Choroid plexus epithelial cell (primary cell): ENCODE measurements around the gene RBMS3.

Source experiments
- DNase-seq: peaks from one replicate; pipeline ENCODE4 v3.0.0-alpha.2; 2010; ENCODE audit warnings: low read depth
- H3K4me3 ChIP-seq: 2 replicates; pipeline ENCODE4 v1.5.1; 2011; ENCODE audit warnings: low read depth, mild to moderate bottlenecking, control low read depth, low read length, moderate library complexity
- CTCF ChIP-seq: conservative IDR thresholded peaks from 2 replicates; pipeline ENCODE4 v1.5.1; 2011; ENCODE audit warnings: low read depth, mild to moderate bottlenecking, control low read depth, inconsistent platforms, low read length, moderate library complexity

The RBMS3 gene

DNA sequence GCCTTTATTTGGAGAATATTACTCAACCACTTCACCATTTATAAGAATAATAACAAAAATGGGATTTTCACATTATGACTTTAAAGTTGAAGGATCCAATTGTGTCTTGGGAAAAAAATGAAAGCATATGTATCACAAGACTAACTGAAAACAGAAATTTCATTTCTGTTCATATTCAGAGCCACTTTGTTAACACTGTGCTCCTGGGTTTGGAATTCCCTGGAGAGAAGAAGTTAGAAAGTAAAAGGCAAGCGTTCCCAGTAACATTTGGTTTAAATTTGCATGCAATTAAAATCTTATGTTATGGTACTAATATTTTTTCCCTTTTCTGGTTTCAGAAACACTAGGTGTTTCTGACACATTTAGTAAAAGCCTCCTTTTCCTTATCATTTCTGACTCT is 230.8 kb downstream of the RBMS3 start:
- DNase-seq, result no peak
- no peak for TF ChIP-seq CTCF
- no peak overlapping the region for H3K4me3 ChIP-seq

GRCh38 chr3:29512641-29513040 is 231.8 kb downstream of the RBMS3 start:
- no peak overlapping the region for H3K4me3 ChIP-seq
- no peak for TF ChIP-seq CTCF
- DNase-seq, result no peak

DNA sequence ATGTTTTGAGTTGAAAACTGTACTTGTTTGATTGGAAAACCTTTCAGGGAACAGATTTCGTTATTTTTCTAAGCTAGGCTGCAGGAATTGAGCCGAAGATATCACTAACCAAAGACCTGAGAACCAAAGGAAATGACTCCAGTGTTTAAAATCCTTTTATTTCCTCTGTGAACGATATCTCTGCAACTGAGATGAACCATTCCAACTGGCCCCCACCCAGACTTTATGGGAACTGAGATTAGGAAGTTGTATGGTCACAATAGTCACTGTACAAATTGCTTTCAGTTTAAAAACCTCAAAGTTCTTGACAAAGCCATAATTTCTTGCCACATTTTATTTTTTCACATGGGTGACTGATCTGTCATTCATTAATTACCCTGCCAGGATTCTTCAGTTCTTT is 232.4 kb downstream of the RBMS3 start:
- H3K4me3 ChIP-seq, result no peak overlapping the region
- DNase-seq, result no peak
- TF ChIP-seq CTCF, result no peak

DNA sequence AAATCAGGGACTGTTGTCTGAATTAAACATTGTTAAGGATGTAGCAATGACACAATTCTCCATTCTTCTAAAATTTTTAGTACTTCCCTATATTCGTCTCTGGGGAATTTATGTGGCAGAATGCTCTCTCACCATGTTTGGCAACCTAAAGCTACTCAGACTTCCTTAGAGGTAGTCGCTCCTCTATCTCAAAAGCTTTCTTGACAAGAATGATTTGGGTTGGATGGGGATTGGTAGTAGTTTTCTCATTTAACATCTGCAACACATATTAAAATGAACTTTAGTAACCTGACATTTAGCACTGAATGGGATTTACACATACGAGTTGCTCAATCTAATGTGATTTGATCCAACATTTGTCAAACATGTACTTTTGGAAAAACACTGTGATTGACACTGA is 233.3 kb downstream of the RBMS3 start:
- no peak for TF ChIP-seq CTCF
- no peak overlapping the region for H3K4me3 ChIP-seq
- DNase-seq, result no peak

DNA sequence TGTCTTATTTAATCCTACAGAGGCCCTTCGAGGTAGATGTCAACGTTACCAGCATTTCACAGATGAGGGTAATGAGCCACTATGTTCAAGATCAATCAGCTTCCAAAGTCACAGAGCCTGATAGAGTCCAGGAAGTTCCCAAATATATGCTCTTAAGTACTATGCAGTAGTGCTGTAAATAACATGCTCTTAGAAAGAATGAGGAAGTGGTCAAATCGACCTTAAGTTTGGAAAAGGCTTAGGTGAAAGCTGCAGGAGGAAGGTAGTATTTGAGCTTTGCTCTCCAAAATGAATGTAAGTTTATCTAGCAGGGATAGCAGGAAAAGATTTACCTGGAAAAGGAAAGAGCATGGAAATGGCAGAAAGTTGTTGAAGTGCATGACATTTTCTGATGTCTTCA is 234.0 kb downstream of the RBMS3 start:
- no peak overlapping the region for H3K4me3 ChIP-seq
- no peak for DNase-seq
- no peak for TF ChIP-seq CTCF

DNA sequence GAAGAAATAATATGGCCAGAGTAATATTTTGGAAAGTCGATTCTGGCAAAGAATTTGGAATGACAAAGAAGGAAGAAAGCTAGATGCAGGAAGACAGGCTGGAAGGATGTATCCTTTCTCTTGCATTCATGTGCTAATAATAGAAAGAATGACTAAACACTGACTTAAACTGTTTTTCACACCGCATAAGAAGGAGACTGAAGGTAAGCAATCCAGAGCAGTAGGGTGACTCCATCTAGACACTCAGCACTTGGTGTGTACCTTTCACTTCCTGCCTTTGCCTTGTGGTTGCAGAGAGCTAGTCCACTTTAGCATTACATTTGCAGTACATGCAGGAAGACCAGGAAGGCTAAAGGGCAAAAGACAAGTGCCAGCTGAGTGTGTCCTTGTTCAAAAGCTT is 234.6 kb downstream of the RBMS3 start:
- peak; percentile 60 for DNase-seq
- no peak for TF ChIP-seq CTCF

DNA sequence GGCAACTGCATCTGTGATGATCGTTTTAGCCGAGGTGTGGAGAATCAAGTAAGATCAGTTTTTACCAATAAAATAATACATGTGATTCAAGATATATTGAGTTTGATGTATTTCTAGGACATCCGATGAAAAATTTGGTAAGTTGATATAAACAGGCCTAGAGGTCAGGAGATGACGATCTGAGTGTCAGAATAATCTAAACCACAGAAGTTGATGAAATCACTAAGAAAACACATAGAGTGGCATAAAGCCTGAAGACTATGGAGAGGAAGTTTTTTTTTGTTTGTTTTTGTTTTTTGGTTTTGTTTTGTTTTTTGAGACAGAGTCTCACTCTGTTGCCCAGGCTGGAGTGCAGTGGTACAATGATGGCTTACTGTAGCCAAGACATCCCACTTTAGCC is 235.3 kb downstream of the RBMS3 start:
- DNase-seq, result no peak
- no peak for TF ChIP-seq CTCF

More for the DNA sequence above, 234.6 kb downstream of the RBMS3 start:
- H3K4me3 ChIP-seq, result no peak overlapping the region

More for the DNA sequence above, 235.3 kb downstream of the RBMS3 start:
- H3K4me3 ChIP-seq, result no peak overlapping the region
